Mucosa of descending colon (tissue), 3 donors: ENCODE results near the gene CAMK2D. TPM values are rescaled to one million over a fixed set of nuclear protein-coding genes. Genes with fewer than 3 reads are reported as not detected.
A peak's percentile ranks its signal among the peaks of the same experiment; 100 is the strongest.
"Not testable (repeated sequence)": the region's sequence is repeated elsewhere in the genome, so short reads cannot be mapped to it uniquely, and the experiment has no call there.

Experiments used
- ATAC-seq: fragments of 200-7000 bp; cut with Tn5 transposase; one replicate; pipeline ENCODE4 v1.9.1; 2020; ENCODE audit warnings: mild to moderate bottlenecking, moderate library complexity
- DNase-seq, 3 donors: peaks; one replicate each; pipeline ENCODE4 v3.0.0-alpha.2; 2020
- H3K36me3 ChIP-seq: fragments of 200-600 bp; one replicate; pipeline ENCODE4 v1.8.0; 2021; ENCODE audit warnings: low read depth, mild to moderate bottlenecking
- H3K4me1 ChIP-seq: fragments of 200-600 bp; one replicate; pipeline ENCODE4 v1.8.0; 2021; ENCODE audit warnings: low read depth, mild to moderate bottlenecking
- H3K4me3 ChIP-seq: fragments of 200-600 bp; one replicate; pipeline ENCODE4 v1.8.0; 2021; ENCODE audit warnings: mild to moderate bottlenecking
- H3K9me3 ChIP-seq: fragments of 200-600 bp; one replicate; pipeline ENCODE4 v1.8.0; 2021; ENCODE audit warnings: mild to moderate bottlenecking
- intact Hi-C, 2 donors: fragments of 100-400 bp; cut with DNase I in 1 of 2; cut with micrococcal nuclease in 1 of 2; formaldehyde crosslinking; loops; one replicate each; pipeline versions ENCODE4 v1.11.0 to v1.11.1; 2022; cut with DNase I, micrococcal nuclease
- total RNA-seq, 3 donors: library from RNA; stranded (reverse); fragmentation: NEBNext Ultra II Directional in 2 of 3; extraction: Animal tissue kit (Norgen Biotek cat#: 25700) in 2 of 3; gene quantifications; one replicate each; pipeline versions ENCODE4 v1.2.1 to v1.2.4, GENCODE V29; 2021 to 2023
- TF ChIP-seq, protein P1 (sequence below): fragments of 200-600 bp; IDR thresholded peaks from one replicate; pipeline ENCODE4 v1.8.0; 2022; ENCODE audit warnings: antibody characterized with exemption, mild to moderate bottlenecking
- donor health status: DM: no; HTN: no; CAD: no; lungs with moderate emphysema.
- donor health status: DM: no; HTN: no; CAD: no.
- donor health status: DM: no; HTN: yes; CAD: no.

CAMK2D gene
- total RNA-seq, 3 donors from 2014 or later = 59.8 to 83.0 (median 77.3) TPM

DNA sequence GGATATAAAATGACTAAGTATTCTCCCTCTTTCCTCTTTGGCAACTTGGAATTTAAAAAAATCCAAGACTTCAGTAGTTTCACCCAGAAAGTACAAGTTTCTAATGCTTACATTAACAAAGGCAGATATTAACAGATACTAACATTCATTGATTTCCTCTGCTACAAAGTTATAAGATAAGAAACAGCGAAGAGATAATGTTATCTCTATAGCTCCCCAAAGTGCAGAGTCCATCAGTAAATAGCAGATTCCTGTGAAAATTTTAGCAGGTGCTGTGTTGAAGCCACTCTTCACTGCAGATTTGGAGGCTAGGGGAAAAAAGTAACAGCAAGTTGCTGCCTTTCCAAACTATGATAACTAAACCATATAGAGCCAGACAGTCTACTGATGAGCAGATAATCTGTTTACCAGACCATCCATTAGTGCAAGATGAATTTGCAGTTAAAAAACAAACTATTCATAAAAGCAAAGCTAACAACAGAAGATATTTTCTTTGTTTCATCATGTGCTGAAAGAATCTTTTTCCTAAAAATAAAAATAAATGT lies 3.3 kb upstream of the CAMK2D start:
- peaks cover 3% of the 10 kb centered on the region for H3K4me1 ChIP-seq
- DNase-seq (no peak), ATAC-seq (no peak)
- intact Hi-C loops = loop anchor here (5.0 to 10.0 kb wide), 2 partner anchors 217 to 220 kb away; no protein-coding TSS in a partner anchor
- H3K36me3 ChIP-seq = peaks cover 6% of the 10 kb centered on the region
- TF ChIP-seq, protein P1, sequence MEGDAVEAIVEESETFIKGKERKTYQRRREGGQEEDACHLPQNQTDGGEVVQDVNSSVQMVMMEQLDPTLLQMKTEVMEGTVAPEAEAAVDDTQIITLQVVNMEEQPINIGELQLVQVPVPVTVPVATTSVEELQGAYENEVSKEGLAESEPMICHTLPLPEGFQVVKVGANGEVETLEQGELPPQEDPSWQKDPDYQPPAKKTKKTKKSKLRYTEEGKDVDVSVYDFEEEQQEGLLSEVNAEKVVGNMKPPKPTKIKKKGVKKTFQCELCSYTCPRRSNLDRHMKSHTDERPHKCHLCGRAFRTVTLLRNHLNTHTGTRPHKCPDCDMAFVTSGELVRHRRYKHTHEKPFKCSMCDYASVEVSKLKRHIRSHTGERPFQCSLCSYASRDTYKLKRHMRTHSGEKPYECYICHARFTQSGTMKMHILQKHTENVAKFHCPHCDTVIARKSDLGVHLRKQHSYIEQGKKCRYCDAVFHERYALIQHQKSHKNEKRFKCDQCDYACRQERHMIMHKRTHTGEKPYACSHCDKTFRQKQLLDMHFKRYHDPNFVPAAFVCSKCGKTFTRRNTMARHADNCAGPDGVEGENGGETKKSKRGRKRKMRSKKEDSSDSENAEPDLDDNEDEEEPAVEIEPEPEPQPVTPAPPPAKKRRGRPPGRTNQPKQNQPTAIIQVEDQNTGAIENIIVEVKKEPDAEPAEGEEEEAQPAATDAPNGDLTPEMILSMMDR = no peak
- no peaks in the 10 kb centered on the region for H3K9me3 ChIP-seq
- H3K4me3 ChIP-seq = no peak overlapping the region

DNA sequence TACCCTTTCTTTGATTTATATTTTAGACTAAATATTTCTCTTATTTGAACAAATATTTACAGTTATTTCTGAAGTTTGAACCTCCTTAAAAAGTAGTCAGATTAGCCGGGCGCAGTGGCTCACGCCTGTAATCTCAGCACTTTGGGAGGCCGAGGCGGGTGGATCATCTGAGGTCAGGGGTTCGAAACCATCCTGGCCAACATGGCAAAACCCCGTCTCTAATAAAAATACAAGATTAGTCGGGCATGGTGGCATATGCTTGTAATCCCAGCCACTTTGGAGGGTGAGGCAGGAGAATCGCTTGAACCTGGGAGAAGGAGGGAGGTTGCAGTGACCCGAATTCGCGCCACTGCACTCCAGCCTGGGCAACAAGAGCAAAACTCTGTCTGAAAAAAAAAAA lies 2.4 kb upstream of the CAMK2D start:
- H3K36me3 ChIP-seq, H3K9me3 ChIP-seq, ATAC-seq, H3K4me3 ChIP-seq, DNase-seq: not testable (repeated sequence)
- peaks cover 11% of the 10 kb centered on the region for H3K4me1 ChIP-seq
- intact Hi-C loops = loop anchor here (5.0 to 10.0 kb wide), 2 partner anchors 217 to 219 kb away; no protein-coding TSS in a partner anchor

DNA sequence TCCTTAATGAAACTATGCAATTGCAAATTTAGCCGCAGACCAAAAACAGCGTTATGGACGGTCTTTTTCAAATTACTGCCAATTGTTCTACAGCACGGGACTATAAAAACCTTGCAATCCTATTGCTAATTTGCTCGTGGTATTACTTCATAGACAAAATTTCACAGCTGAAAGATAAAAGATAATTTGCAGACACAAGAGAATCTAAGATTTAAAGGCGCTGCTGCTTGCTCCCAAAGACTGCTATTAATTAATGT lies 1.4 kb upstream of the CAMK2D start:
- no peaks in the 10 kb centered on the region for H3K9me3 ChIP-seq
- peaks cover 15% of the 10 kb centered on the region for H3K4me1 ChIP-seq
- TF ChIP-seq, protein P1 = no peak
- H3K36me3 ChIP-seq = peaks cover 6% of the 10 kb centered on the region
- intact Hi-C loops = loop anchor here (5.0 to 10.0 kb wide), 2 partner anchors 216 to 218 kb away; no protein-coding TSS in a partner anchor
- peak overlapping the region; percentile 64 for H3K4me3 ChIP-seq
- ATAC-seq (no peak), DNase-seq (no peak)

DNA sequence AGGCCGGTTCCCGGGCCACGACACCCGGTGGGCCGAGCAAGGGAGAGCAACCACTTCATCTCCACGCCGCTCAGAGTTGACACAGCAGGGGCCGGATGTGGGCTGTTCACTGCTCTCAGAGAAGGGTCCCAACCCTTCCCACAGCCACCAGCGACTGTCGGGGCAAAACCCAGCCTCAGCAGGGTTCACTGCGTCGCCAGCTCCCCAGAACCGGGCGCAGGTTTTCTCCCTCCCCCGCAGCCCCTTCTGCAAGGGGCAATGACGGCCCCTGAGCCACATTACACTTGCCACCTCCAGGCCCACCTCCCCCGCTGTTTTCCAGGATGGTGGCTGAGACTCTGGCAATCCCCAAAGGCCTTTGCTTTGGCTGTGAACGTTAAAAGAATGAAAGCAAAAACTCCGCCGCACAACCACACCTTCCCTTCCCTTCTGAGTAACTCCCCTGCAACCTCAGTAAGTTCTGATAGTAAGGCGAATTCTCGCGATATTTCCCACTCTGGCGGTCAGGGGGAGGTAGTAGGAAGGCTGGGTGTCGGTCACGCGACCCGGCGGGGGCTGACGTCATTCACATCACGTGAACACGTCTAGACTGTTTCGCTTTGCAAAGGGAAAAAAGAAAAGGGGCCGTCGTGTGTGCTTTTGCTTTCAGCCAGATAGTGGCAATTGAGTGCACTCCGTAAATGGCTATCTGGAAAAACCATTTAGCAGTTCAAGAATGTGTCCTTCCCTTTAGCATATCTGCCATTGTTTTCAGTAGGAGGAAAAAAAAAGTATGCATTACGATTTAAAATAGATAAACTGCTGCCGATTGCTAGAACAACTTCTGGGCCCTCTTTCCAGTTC lies 869 bp upstream of the CAMK2D start:
- DNase-seq = peak; percentile 97 to 100 (median 99)
- TF ChIP-seq, protein P1 = no peak
- Histone ChIP-seq H3K4me3 (peak overlapping the region; percentile 64), H3K4me1 (peaks cover 15% of the 10 kb centered on the region), H3K36me3 (peaks cover 6% of the 10 kb centered on the region), H3K9me3 (no peaks in the 10 kb centered on the region)
- ATAC-seq = peak; percentile 83
- intact Hi-C loops = loop anchor here (5.0 to 10.0 kb wide), 2 partner anchors 215 to 218 kb away; no protein-coding TSS in a partner anchor

DNA sequence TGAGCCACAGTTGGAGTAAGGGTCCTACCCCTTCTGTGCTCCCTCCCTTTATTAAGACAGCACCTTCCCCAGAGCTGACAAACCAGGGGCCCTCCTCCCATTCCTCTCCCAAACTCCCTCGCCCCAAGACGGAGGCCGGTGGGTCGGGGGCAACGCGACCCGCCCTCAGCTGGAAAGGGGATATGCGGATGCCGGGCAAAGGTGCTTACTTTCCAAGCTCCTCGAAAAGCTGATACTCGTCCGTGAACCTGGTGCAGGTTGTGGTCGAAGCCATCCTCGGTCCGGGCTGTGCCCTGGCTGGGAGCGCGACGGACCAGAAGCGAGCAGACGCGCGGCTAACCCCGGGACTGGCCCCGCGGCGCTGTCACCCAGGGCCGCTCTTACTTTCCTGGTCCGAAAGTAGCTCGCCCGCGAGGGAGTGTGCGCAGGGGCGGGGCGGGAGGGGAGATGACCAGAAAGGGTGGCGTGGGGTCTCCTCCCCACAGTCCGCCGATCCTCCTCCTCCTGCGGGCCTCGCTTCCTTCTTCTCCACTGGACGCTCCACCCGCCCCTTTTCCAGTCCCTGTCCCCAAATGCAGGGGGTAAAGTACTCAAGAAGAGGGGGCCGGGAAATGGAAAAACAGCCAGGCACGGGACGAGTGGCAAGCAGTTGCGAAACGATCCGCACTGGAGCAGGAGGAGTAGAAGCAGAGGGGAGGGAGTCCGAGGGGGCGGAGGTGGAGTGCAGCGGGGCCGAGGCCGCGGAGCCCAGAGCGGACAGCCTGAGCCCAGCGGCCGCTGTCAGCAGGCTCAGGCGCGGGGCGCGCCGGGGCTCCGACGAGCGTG lies 531 bp downstream of the CAMK2D start:
- ATAC-seq = peak; percentile 67
- TF ChIP-seq, protein P1 = no peak
- Histone ChIP-seq H3K36me3 (peaks cover 6% of the 10 kb centered on the region), H3K9me3 (no peaks in the 10 kb centered on the region), H3K4me3 (peak overlapping the region; percentile 64), H3K4me1 (peaks cover 25% of the 10 kb centered on the region)
- DNase-seq = peak; percentile 84 to 90 (median 88)
- intact Hi-C loops = loop anchor here (5.0 to 10.0 kb wide), 2 partner anchors 214 to 216 kb away; no protein-coding TSS in a partner anchor
